Testis (tissue), 2 donors: Measurements from ENCODE around the gene CCDC9B.

Experiments
- CTCF ChIP-seq, 3 experiments: fragments of 450-650 bp in 2 of 3; fragments of 200-600 bp in 1 of 3; sonication (generic) in 1 of 3; IDR thresholded peaks; one replicate each; pipeline ENCODE4 v1.5.1; 2016 to 2019; ENCODE audit warnings: antibody characterized with exemption in 3 of 3, mild to moderate bottlenecking in 2 of 3, moderate library complexity in 1 of 3
- POLR2A ChIP-seq: fragments of 450-650 bp; IDR thresholded peaks from one replicate; pipeline ENCODE4 v1.6.1; 2017; ENCODE audit warnings: antibody characterized with exemption, mild to moderate bottlenecking, moderate library complexity

- TF ChIP-seq CTCF (IDR thresholded peaks at IDR 0.05) (no peak), POLR2A (no peak)
These were observed 23.8 kb downstream of the CCDC9B start for GRCh38 chr15:40316931-40317330.
